ENCODE results near the gene EVA1C. TPM values are rescaled to one million over a fixed set of nuclear protein-coding genes. Genes with fewer than 3 reads are reported as not detected.

EVA1C gene
- total and polyA plus RNA-seq, 9 of the 15 experiments (the other 6 are each of a cell fraction or from before 2014, with no cell fraction given) = 0.22 TPM; not detected in 8

DNA sequence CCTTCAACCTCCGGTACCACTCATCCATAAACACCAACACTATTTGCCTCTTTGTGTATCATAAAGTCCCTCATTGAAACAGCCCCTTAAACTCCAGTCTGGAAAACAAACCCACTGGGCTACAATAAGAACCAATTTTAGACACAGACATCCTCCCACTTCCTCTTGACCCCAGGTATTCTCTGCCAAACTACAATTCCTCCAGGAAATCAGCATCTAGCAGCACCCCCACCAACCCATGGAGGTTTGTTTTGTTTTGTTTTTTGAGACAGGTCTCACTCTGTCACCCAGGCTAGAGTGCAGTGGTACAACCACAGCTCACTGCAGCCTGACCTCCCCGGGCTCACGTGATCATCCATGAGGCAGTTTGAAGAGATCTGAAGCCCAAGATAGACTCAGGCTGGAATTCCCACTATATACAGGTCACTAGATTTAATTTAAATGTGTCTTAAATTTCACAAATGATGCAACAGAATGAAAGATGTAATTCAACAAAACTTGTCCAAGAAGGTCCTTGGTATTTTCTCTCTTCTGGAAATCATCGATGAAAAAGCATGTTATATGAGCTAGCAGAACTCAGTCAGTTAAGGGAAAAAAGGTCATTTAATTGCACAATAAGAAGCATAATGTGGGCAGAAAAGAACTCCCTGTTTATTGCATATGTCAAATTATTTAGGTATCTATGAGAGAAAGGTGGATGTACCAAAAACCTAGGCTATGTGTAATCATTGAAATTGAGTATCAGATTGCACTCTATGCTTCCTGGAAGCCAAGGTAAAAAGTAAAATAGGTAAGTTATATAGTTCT is 142.5 kb downstream of the EVA1C start (continued):
- TF ChIP-seq, protein P1, sequence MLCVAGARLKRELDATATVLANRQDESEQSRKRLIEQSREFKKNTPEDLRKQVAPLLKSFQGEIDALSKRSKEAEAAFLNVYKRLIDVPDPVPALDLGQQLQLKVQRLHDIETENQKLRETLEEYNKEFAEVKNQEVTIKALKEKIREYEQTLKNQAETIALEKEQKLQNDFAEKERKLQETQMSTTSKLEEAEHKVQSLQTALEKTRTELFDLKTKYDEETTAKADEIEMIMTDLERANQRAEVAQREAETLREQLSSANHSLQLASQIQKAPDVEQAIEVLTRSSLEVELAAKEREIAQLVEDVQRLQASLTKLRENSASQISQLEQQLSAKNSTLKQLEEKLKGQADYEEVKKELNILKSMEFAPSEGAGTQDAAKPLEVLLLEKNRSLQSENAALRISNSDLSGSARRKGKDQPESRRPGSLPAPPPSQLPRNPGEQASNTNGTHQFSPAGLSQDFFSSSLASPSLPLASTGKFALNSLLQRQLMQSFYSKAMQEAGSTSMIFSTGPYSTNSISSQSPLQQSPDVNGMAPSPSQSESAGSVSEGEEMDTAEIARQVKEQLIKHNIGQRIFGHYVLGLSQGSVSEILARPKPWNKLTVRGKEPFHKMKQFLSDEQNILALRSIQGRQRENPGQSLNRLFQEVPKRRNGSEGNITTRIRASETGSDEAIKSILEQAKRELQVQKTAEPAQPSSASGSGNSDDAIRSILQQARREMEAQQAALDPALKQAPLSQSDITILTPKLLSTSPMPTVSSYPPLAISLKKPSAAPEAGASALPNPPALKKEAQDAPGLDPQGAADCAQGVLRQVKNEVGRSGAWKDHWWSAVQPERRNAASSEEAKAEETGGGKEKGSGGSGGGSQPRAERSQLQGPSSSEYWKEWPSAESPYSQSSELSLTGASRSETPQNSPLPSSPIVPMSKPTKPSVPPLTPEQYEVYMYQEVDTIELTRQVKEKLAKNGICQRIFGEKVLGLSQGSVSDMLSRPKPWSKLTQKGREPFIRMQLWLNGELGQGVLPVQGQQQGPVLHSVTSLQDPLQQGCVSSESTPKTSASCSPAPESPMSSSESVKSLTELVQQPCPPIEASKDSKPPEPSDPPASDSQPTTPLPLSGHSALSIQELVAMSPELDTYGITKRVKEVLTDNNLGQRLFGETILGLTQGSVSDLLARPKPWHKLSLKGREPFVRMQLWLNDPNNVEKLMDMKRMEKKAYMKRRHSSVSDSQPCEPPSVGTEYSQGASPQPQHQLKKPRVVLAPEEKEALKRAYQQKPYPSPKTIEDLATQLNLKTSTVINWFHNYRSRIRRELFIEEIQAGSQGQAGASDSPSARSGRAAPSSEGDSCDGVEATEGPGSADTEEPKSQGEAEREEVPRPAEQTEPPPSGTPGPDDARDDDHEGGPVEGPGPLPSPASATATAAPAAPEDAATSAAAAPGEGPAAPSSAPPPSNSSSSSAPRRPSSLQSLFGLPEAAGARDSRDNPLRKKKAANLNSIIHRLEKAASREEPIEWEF (CRISPR knock-in tag; IDR thresholded peaks at IDR 0.05) = no peak
- TF ChIP-seq ZNF766 (CRISPR knock-in tag; conservative IDR thresholded peaks at IDR 0.05) = 0 out of 2 replicates have a peak, but pooled peaks have one; percentile 56
- TF ChIP-seq, protein P2, sequence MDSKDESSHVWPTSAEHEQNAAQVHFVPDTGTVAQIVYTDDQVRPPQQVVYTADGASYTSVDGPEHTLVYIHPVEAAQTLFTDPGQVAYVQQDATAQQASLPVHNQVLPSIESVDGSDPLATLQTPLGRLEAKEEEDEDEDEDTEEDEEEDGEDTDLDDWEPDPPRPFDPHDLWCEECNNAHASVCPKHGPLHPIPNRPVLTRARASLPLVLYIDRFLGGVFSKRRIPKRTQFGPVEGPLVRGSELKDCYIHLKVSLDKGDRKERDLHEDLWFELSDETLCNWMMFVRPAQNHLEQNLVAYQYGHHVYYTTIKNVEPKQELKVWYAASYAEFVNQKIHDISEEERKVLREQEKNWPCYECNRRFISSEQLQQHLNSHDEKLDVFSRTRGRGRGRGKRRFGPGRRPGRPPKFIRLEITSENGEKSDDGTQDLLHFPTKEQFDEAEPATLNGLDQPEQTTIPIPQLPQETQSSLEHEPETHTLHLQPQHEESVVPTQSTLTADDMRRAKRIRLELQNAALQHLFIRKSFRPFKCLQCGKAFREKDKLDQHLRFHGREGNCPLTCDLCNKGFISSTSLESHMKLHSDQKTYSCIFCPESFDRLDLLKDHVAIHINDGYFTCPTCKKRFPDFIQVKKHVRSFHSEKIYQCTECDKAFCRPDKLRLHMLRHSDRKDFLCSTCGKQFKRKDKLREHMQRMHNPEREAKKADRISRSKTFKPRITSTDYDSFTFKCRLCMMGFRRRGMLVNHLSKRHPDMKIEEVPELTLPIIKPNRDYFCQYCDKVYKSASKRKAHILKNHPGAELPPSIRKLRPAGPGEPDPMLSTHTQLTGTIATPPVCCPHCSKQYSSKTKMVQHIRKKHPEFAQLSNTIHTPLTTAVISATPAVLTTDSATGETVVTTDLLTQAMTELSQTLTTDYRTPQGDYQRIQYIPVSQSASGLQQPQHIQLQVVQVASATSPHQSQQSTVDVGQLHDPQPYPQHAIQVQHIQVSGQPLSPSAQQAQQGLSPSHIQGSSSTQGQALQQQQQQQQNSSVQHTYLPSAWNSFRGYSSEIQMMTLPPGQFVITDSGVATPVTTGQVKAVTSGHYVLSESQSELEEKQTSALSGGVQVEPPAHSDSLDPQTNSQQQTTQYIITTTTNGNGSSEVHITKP (IDR thresholded peaks at IDR 0.05; ENCODE audit: partially characterized antibody) = peak; percentile 43
- TF ChIP-seq, protein P3, sequence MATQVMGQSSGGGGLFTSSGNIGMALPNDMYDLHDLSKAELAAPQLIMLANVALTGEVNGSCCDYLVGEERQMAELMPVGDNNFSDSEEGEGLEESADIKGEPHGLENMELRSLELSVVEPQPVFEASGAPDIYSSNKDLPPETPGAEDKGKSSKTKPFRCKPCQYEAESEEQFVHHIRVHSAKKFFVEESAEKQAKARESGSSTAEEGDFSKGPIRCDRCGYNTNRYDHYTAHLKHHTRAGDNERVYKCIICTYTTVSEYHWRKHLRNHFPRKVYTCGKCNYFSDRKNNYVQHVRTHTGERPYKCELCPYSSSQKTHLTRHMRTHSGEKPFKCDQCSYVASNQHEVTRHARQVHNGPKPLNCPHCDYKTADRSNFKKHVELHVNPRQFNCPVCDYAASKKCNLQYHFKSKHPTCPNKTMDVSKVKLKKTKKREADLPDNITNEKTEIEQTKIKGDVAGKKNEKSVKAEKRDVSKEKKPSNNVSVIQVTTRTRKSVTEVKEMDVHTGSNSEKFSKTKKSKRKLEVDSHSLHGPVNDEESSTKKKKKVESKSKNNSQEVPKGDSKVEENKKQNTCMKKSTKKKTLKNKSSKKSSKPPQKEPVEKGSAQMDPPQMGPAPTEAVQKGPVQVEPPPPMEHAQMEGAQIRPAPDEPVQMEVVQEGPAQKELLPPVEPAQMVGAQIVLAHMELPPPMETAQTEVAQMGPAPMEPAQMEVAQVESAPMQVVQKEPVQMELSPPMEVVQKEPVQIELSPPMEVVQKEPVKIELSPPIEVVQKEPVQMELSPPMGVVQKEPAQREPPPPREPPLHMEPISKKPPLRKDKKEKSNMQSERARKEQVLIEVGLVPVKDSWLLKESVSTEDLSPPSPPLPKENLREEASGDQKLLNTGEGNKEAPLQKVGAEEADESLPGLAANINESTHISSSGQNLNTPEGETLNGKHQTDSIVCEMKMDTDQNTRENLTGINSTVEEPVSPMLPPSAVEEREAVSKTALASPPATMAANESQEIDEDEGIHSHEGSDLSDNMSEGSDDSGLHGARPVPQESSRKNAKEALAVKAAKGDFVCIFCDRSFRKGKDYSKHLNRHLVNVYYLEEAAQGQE (IDR thresholded peaks at IDR 0.05; ENCODE audit: borderline replicate concordance) = peak; percentile 21; the same call in 1 of the 2 replicates
- TF ChIP-seq, protein P3 (CRISPR knock-in tag; IDR thresholded peaks at IDR 0.05; ENCODE audit: low read depth) = no peak
- TF ChIP-seq, protein P4, sequence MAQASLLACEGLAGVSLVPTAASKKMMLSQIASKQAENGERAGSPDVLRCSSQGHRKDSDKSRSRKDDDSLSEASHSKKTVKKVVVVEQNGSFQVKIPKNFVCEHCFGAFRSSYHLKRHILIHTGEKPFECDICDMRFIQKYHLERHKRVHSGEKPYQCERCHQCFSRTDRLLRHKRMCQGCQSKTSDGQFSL (CRISPR knock-in tag; IDR thresholded peaks at IDR 0.05) = no peak
- TF ChIP-seq, protein P4 (tag; IDR thresholded peaks at IDR 0.05) = no peak
